HG03108 (cell line): ENCODE data around the gene RASSF9.

ENCODE experiments used
- ATAC-seq: cut with Tn5 transposase; IDR thresholded peaks from one replicate; pipeline ENCODE4 v1.9.1; 2021; ENCODE audit warnings: moderate library complexity; ENCODE audit not compliant: unreplicated experiment

Gene RASSF9

GRCh38 chr12:85821759-85822158 is 14.4 kb downstream of the RASSF9 start:
- no peak for ATAC-seq

- no peak for ATAC-seq
Measured at GRCh38 chr12:85821206-85821605, 15.0 kb downstream of the RASSF9 start.

GRCh38 chr12:85820101-85820500 is 16.1 kb downstream of the RASSF9 start:
- no peak for ATAC-seq

GRCh38 chr12:85814741-85815140 is 21.5 kb downstream of the RASSF9 start:
- no peak for ATAC-seq

GRCh38 chr12:85814071-85814470 is 22.1 kb downstream of the RASSF9 start:
- ATAC-seq: no peak

GRCh38 chr12:85809500-85809899 is 26.7 kb downstream of the RASSF9 start:
- ATAC-seq: no peak

- no peak for ATAC-seq
Measured at GRCh38 chr12:85807730-85808129, 28.5 kb downstream of the RASSF9 start.

GRCh38 chr12:85805654-85806053 is 30.6 kb downstream of the RASSF9 start:
- no peak for ATAC-seq

GRCh38 chr12:85804663-85805062 is 31.5 kb downstream of the RASSF9 start:
- ATAC-seq: no peak

- no peak for ATAC-seq
Measured at GRCh38 chr12:85803923-85804322, 32.3 kb downstream of the RASSF9 start.

- no peak for ATAC-seq
Measured at GRCh38 chr12:85803231-85803630, 33.0 kb downstream of the RASSF9 start.

GRCh38 chr12:85798122-85798521 is 38.1 kb downstream of the RASSF9 start:
- no peak for ATAC-seq

GRCh38 chr12:85796001-85796400 is 40.2 kb downstream of the RASSF9 start:
- ATAC-seq: no peak

- no peak for ATAC-seq
Measured at GRCh38 chr12:85794531-85794930, 41.7 kb downstream of the RASSF9 start.

- no peak for ATAC-seq
Measured at GRCh38 chr12:85784096-85784720, 52.0 kb downstream of the RASSF9 start.

- ATAC-seq: no peak
Measured at GRCh38 chr12:85782711-85783110, 53.5 kb downstream of the RASSF9 start.

- ATAC-seq: no peak
Measured at GRCh38 chr12:85781766-85782165, 54.4 kb downstream of the RASSF9 start.

GRCh38 chr12:85779768-85780167 is 56.4 kb downstream of the RASSF9 start:
- no peak for ATAC-seq

GRCh38 chr12:85775091-85775490 is 61.1 kb downstream of the RASSF9 start:
- no peak for ATAC-seq

- no peak for ATAC-seq
Measured at GRCh38 chr12:85765453-85765869, 70.7 kb downstream of the RASSF9 start.

GRCh38 chr12:85759623-85760022 is 76.6 kb downstream of the RASSF9 start:
- no peak for ATAC-seq

- ATAC-seq: no peak
Measured at GRCh38 chr12:85759091-85759490, 77.1 kb downstream of the RASSF9 start.

GRCh38 chr12:85755760-85756159 is 80.4 kb downstream of the RASSF9 start:
- ATAC-seq: no peak
